Measurements from ENCODE around the gene CES3.

Gene CES3

GRCh38 chr16:66915041-66915440 lies 46.0 kb upstream of the CES3 start:
- H3K4me3 ChIP-seq (ENCODE audit: low read depth, low read length) = no peak overlapping the region
- DNase-seq = no peak
- no peaks in the 10 kb centered on the region for H3K27me3 ChIP-seq (ENCODE audit: insufficient read depth, low read depth, severe bottlenecking)

GRCh38 chr16:66916518-66916917 lies 44.5 kb upstream of the CES3 start:
- no peaks in the 10 kb centered on the region for H3K27me3 ChIP-seq (ENCODE audit: insufficient read depth, low read depth, severe bottlenecking)
- TF ChIP-seq CTCF (IDR thresholded peaks at IDR 0.05; ENCODE audit: low read depth, low read length) = no peak
- H3K36me3 ChIP-seq = peaks cover 7% of the 10 kb centered on the region
- no peak overlapping the region for H3K27ac ChIP-seq
- H3K4me3 ChIP-seq (ENCODE audit: low read depth, low read length) = no peak overlapping the region
- H3K9me3 ChIP-seq (ENCODE audit: severe bottlenecking) = no peaks in the 10 kb centered on the region
- no peak for DNase-seq

More at GRCh38 chr16:66915041-66915440, 46.0 kb upstream of the CES3 start:
- no peak for TF ChIP-seq CTCF (IDR thresholded peaks at IDR 0.05; ENCODE audit: low read depth, low read length)
- Histone ChIP-seq H3K36me3 (no peaks in the 10 kb centered on the region), H3K27ac (no peak overlapping the region), H3K9me3 (ENCODE audit: severe bottlenecking) (no peaks in the 10 kb centered on the region)

GRCh38 chr16:66917741-66918140 lies 43.3 kb upstream of the CES3 start:
- peaks cover 19% of the 10 kb centered on the region for H3K36me3 ChIP-seq
- H3K27me3 ChIP-seq (ENCODE audit: insufficient read depth, low read depth, severe bottlenecking) = no peaks in the 10 kb centered on the region
- TF ChIP-seq CTCF (IDR thresholded peaks at IDR 0.05; ENCODE audit: low read depth, low read length) = no peak
- no peak overlapping the region for H3K4me3 ChIP-seq (ENCODE audit: low read depth, low read length)
- DNase-seq = no peak
- H3K9me3 ChIP-seq (ENCODE audit: severe bottlenecking) = no peaks in the 10 kb centered on the region
- H3K27ac ChIP-seq = peak overlapping the region; percentile 90

GRCh38 chr16:66918355-66918754 lies 42.7 kb upstream of the CES3 start:
- H3K9me3 ChIP-seq (ENCODE audit: severe bottlenecking) = no peaks in the 10 kb centered on the region
- H3K27ac ChIP-seq = peak overlapping the region; percentile 90
- TF ChIP-seq CTCF (IDR thresholded peaks at IDR 0.05; ENCODE audit: low read depth, low read length) = no peak
- no peaks in the 10 kb centered on the region for H3K27me3 ChIP-seq (ENCODE audit: insufficient read depth, low read depth, severe bottlenecking)
- peaks cover 26% of the 10 kb centered on the region for H3K36me3 ChIP-seq
- no peak overlapping the region for H3K4me3 ChIP-seq (ENCODE audit: low read depth, low read length)
- no peak for DNase-seq

GRCh38 chr16:66918803-66919568 lies 42.1 kb upstream of the CES3 start, which contains the start of gene CDH16:
CDH16 (minus strand) TSS chr16:66918885; CDS start chr16:66918065, 820 bp downstream.
- Histone ChIP-seq H3K4me3 (ENCODE audit: low read depth, low read length) (no peak within 1 kb of the TSS), H3K27me3 (ENCODE audit: insufficient read depth, low read depth, severe bottlenecking) (no peaks in the 10 kb centered on the region), H3K9me3 (ENCODE audit: severe bottlenecking) (no peaks in the 10 kb centered on the region), H3K36me3 (peaks cover 32% of the 10 kb centered on the region), H3K27ac (peak within 1 kb of the TSS; percentile 90)
- TF ChIP-seq CTCF (IDR thresholded peaks at IDR 0.05; ENCODE audit: low read depth, low read length) = no peak
- DNase-seq = peak; percentile 73
